GM23338 (cell line): ENCODE data around the gene NHERF1.

Source experiments
- CTCF ChIP-seq, 2 experiments: fragments of 200-600 bp in 1 of 2; sonication (generic) in 1 of 2; conservative IDR thresholded peaks; 2 replicates each; pipeline versions ENCODE4 v1.5.1 to v1.6.1; 2016 to 2017; ENCODE audit warnings: antibody characterized with exemption in 2 of 2, low read depth in 2 of 2, mild to moderate bottlenecking in 2 of 2, moderate library complexity in 1 of 2
- JUNB ChIP-seq: IDR thresholded peaks from one replicate; pipeline ENCODE4 v1.6.1; 2016; ENCODE audit warnings: antibody characterized with exemption; ENCODE audit not compliant: unreplicated experiment

- TF ChIP-seq JUNB = no peak
- peak; percentile 60 to 73 for TF ChIP-seq CTCF (conservative IDR thresholded peaks at IDR 0.05; ENCODE audit: low read depth in 2 of 2)
These were observed 11.0 kb upstream of the NHERF1 start for GRCh38 chr17:74737299-74738050.
